GM18867 (cell line): ENCODE data around the gene PFN1.
A peak's percentile ranks its signal among the peaks of the same experiment; 100 is the strongest.
"Not testable (repeated sequence)": the region's sequence is repeated elsewhere in the genome, so short reads cannot be mapped to it uniquely, and the experiment has no call there.

Experiments
- ATAC-seq: cut with Tn5 transposase; IDR thresholded peaks from one replicate; pipeline ENCODE4 v1.9.1; 2021; ENCODE audit warnings: mild to moderate bottlenecking, moderate library complexity; ENCODE audit not compliant: unreplicated experiment

Gene PFN1

GRCh38 chr17:4928881-4929280, 19.4 kb downstream of the PFN1 start:
- ATAC-seq = no peak

- not testable (repeated sequence) for ATAC-seq
Observed at GRCh38 chr17:4926577-4927335, 21.6 kb downstream of the PFN1 start.

GRCh38 chr17:4921320-4921719, 27.0 kb downstream of the PFN1 start:
- no peak for ATAC-seq

GRCh38 chr17:4920351-4921048, 27.8 kb downstream of the PFN1 start:
- ATAC-seq = no peak

GRCh38 chr17:4919511-4920047, 28.8 kb downstream of the PFN1 start:
- ATAC-seq = no peak

- ATAC-seq = not testable (repeated sequence)
Observed at GRCh38 chr17:4914551-4914950, 33.8 kb downstream of the PFN1 start.

GRCh38 chr17:4913994-4914393, 34.3 kb downstream of the PFN1 start:
- ATAC-seq = no peak

GRCh38 chr17:4908711-4909496, 39.4 kb downstream of the PFN1 start:
- peak; percentile 52 for ATAC-seq

GRCh38 chr17:4908301-4908700, 40.0 kb downstream of the PFN1 start:
- no peak for ATAC-seq

- ATAC-seq = not testable (repeated sequence)
Observed at GRCh38 chr17:4906642-4907041, 41.7 kb downstream of the PFN1 start.

GRCh38 chr17:4903051-4903818, 45.1 kb downstream of the PFN1 start, which contains the start of gene CHRNE:
Gene CHRNE (minus strand): TSS chr17:4903098. CDS start chr17:4903063, 35 bp downstream.
- ATAC-seq = peak; percentile 39

GRCh38 chr17:4902540-4902939, 45.8 kb downstream of the PFN1 start:
- no peak for ATAC-seq

- no peak for ATAC-seq
Observed at GRCh38 chr17:4901648-4902344, 46.5 kb downstream of the PFN1 start.

- no peak for ATAC-seq
Observed at GRCh38 chr17:4901108-4901647, 47.2 kb downstream of the PFN1 start.

GRCh38 chr17:4900231-4901107, 47.9 kb downstream of the PFN1 start:
- no peak for ATAC-seq

GRCh38 chr17:4899341-4900230, 48.7 kb downstream of the PFN1 start, which contains the start of gene C17orf107:
Gene C17orf107 (plus strand): TSS chr17:4899536. CDS start chr17:4899763, 227 bp downstream.
- ATAC-seq = no peak

GRCh38 chr17:4898927-4899326, 49.4 kb downstream of the PFN1 start:
- ATAC-seq = no peak
